MCF 10A (cell line): Measurements from ENCODE around the gene AIDA. TPM values are rescaled to one million over a fixed set of nuclear protein-coding genes. Genes with fewer than 3 reads are reported as not detected.

Source experiments
- BruUV-seq: library from RNA; stranded (reverse); fragments of 400-500 nt; replicated peaks from 2 replicates; lab custom pipeline; 2021; lab: Mats Ljungman, UMichigan
- CTCF ChIA-PET: fragments of 300-600 bp; sonication (Branson Sonifier 250); formaldehyde crosslinking; extraction: SDS; loops from one replicate; lab custom pipeline; 2021; ENCODE audit warnings: antibody characterized with exemption, inconsistent platforms; lab: Yijun Ruan, JAX
- POLR2A ChIA-PET: fragments of 300-600, 350-650 bp; sonication (Branson Sonifier 250); formaldehyde crosslinking; extraction: SDS; loops from one replicate; lab custom pipeline; 2020; ENCODE audit warnings: antibody characterized with exemption, inconsistent platforms; lab: Yijun Ruan, JAX
- DNase-seq: peaks from one replicate; pipeline ENCODE4 v3.0.0-alpha.2; 2018; ENCODE audit not compliant: unreplicated experiment
- H3K27ac Mint-ChIP-seq: one replicate; pipeline ENCODE4 v1.8.0; 2022; ENCODE audit warnings: mild to moderate bottlenecking, low read depth, mixed read lengths; ENCODE audit not compliant: unreplicated experiment
- H3K27me3 Mint-ChIP-seq: one replicate; pipeline ENCODE4 v1.8.0; 2022; ENCODE audit warnings: mixed read lengths; ENCODE audit not compliant: insufficient read depth, unreplicated experiment
- H3K36me3 Mint-ChIP-seq: one replicate; pipeline ENCODE4 v1.8.0; 2022; ENCODE audit warnings: mild to moderate bottlenecking, moderate library complexity, mixed read lengths; ENCODE audit not compliant: insufficient read depth, unreplicated experiment
- H3K4me1 Mint-ChIP-seq: one replicate; pipeline ENCODE4 v1.8.0; 2022; ENCODE audit warnings: mixed read lengths; ENCODE audit not compliant: insufficient read depth, unreplicated experiment
- H3K4me3 Mint-ChIP-seq: one replicate; pipeline ENCODE4 v1.8.0; 2022; ENCODE audit warnings: mild to moderate bottlenecking, moderate library complexity, mixed read lengths; ENCODE audit not compliant: unreplicated experiment
- H3K9me3 Mint-ChIP-seq: one replicate; pipeline ENCODE4 v1.8.0; 2022; ENCODE audit warnings: mixed read lengths; ENCODE audit not compliant: unreplicated experiment
- CTCF ChIP-seq: fragments of 200-600 bp; IDR thresholded peaks from one replicate; pipeline ENCODE4 v1.8.0; 2022; ENCODE audit warnings: antibody characterized with exemption, mild to moderate bottlenecking; ENCODE audit not compliant: unreplicated experiment
- intact Hi-C: fragments of 100-400 bp; cut with micrococcal nuclease; formaldehyde crosslinking; loops from 2 replicates; pipeline ENCODE4 v1.14.1; 2022
- total RNA-seq: library from RNA; stranded (reverse); gene quantifications from 2 replicates; pipeline ENCODE4 v1.2.3, GENCODE V29; 2022

Gene AIDA
- total RNA-seq, 1 experiment from 2014 or later: 133 TPM

GRCh38 chr1:222736972-222737371 is 24.7 kb upstream of the AIDA start, which contains the start of gene FAM177B:
Gene FAM177B, plus strand, starts transcription at chr1:222737202. Its CDS starts 9,344 bp downstream, at chr1:222746546.
- Mint-ChIP-seq H3K4me1 (no peaks in the 10 kb centered on the region), H3K4me3 (no peak within 1 kb of the TSS), H3K9me3 (no peaks in the 10 kb centered on the region), H3K36me3 (peaks cover 37% of the 10 kb centered on the region), H3K27me3 (no peaks in the 10 kb centered on the region), H3K27ac (no peak within 1 kb of the TSS)
- no peak for TF ChIP-seq CTCF
- DNase-seq: peak; percentile 21
- intact Hi-C loops: no loop called here
- ChIA-PET CTCF (interaction anchor here (0.6 to 2.9 kb wide), 28 partner anchors 9 to 947 kb away, joined by 3 to 28 read pairs (median 4); no protein-coding TSS in a partner anchor), POLR2A (interaction anchor here (0.6 to 2.0 kb wide), 10 partner anchors 8 to 1330 kb away, joined by 3 to 8 read pairs (median 4); partner anchors contain the start of genes AIDA and BROX)
- BruUV-seq: no TSS peak

GRCh38 chr1:222736470-222736869 is 24.2 kb upstream of the AIDA start:
- no peak for TF ChIP-seq CTCF
- no peak for DNase-seq
- ChIA-PET POLR2A (interaction anchor here (0.6 to 2.0 kb wide), 10 partner anchors 8 to 1331 kb away, joined by 3 to 8 read pairs (median 4); partner anchors contain the start of genes AIDA and BROX), CTCF (interaction anchor here (0.6 to 2.9 kb wide), 23 partner anchors 9 to 947 kb away, joined by 3 to 28 read pairs (median 5); no protein-coding TSS in a partner anchor)
- H3K4me1 Mint-ChIP-seq: no peaks in the 10 kb centered on the region
- no TSS peak for BruUV-seq
- no peak overlapping the region for H3K4me3 Mint-ChIP-seq
- peaks cover 42% of the 10 kb centered on the region for H3K36me3 Mint-ChIP-seq
- intact Hi-C loops: no loop called here
- H3K9me3 Mint-ChIP-seq: no peaks in the 10 kb centered on the region
- no peak overlapping the region for H3K27ac Mint-ChIP-seq
- H3K27me3 Mint-ChIP-seq: no peaks in the 10 kb centered on the region

GRCh38 chr1:222734740-222735139 is 22.4 kb upstream of the AIDA start:
- H3K4me3 Mint-ChIP-seq: no peak overlapping the region
- H3K4me1 Mint-ChIP-seq: no peaks in the 10 kb centered on the region
- ChIA-PET CTCF (interaction anchor here (0.8 kb wide), 1 partner anchor 9 kb away, joined by 3 read pairs; no protein-coding TSS in a partner anchor), POLR2A (interaction anchor here (0.6 to 1.9 kb wide), 3 partner anchors 21 to 1496 kb away, joined by 3 to 9 read pairs (median 4); partner anchors contain the start of gene BROX)
- no TSS peak for BruUV-seq
- DNase-seq: no peak
- no peak overlapping the region for H3K27ac Mint-ChIP-seq
- peaks cover 59% of the 10 kb centered on the region for H3K36me3 Mint-ChIP-seq
- no peak for TF ChIP-seq CTCF
- H3K27me3 Mint-ChIP-seq: no peaks in the 10 kb centered on the region
- intact Hi-C loops: no loop called here
- H3K9me3 Mint-ChIP-seq: no peaks in the 10 kb centered on the region

GRCh38 chr1:222732216-222733159 is 20.2 kb upstream of the AIDA start:
- no peak overlapping the region for H3K4me3 Mint-ChIP-seq
- no peak for TF ChIP-seq CTCF
- no peak for DNase-seq
- POLR2A ChIA-PET: interaction anchor here (0.6 to 1.9 kb wide), 5 partner anchors 9 to 46 kb away, joined by 3 to 9 read pairs (median 4); partner anchors contain the start of gene BROX
- CTCF ChIA-PET: interaction anchor here (0.6 to 2.1 kb wide), 7 partner anchors 8 to 824 kb away, joined by 3 to 11 read pairs (median 3); no protein-coding TSS in a partner anchor
- H3K27me3 Mint-ChIP-seq: no peaks in the 10 kb centered on the region
- BruUV-seq: no TSS peak
- H3K9me3 Mint-ChIP-seq: no peaks in the 10 kb centered on the region
- H3K4me1 Mint-ChIP-seq: no peaks in the 10 kb centered on the region
- intact Hi-C loops: no loop called here
- peaks cover 81% of the 10 kb centered on the region for H3K36me3 Mint-ChIP-seq
- no peak overlapping the region for H3K27ac Mint-ChIP-seq
